Bronchial epithelial cell (primary cell): ENCODE results near the gene SLC47A2. TPM values are rescaled to one million over a fixed set of nuclear protein-coding genes. Genes with fewer than 3 reads are reported as not detected.

Source experiments
- DNase-seq: peaks from one replicate; pipeline ENCODE4 v3.0.0-alpha.2; 2010; ENCODE audit warnings: low read depth
- FAIRE-seq: peaks from 2 replicates; lab custom pipeline; 2011; peaks lifted over from hg19 to GRCh38; lab: Jason Lieb, UNC
- H3K27me3 ChIP-seq: 2 replicates; pipeline ENCODE4 v1.5.1; 2011; ENCODE audit warnings: low read length; ENCODE audit not compliant: control insufficient read depth, insufficient read depth
- H3K36me3 ChIP-seq: 2 replicates; pipeline ENCODE4 v1.5.1; 2011; ENCODE audit warnings: low read length; ENCODE audit not compliant: control insufficient read depth, insufficient read depth
- H3K4me3 ChIP-seq: 2 replicates; pipeline ENCODE4 v1.5.1; 2011; ENCODE audit warnings: mild to moderate bottlenecking, low read depth, low read length, control low read depth
- CTCF ChIP-seq: IDR thresholded peaks from 2 replicates; pipeline ENCODE4 v1.5.1; 2011; ENCODE audit warnings: mild to moderate bottlenecking, moderate library complexity, low read length, control low read depth, inconsistent platforms; ENCODE audit not compliant: insufficient read depth, severe bottlenecking
- total RNA-seq: library from RNA; depleted of rRNA; stranded (reverse); fragments of >200 nt; gene quantifications from 2 replicates; pipeline ENCODE4 v1.2.1, GENCODE V29; 2014

SLC47A2 gene
- total RNA-seq, 1 donor from 2014 or later, result 0.79 TPM

- no peak overlapping the region for H3K4me3 ChIP-seq
- DNase-seq (no peak), FAIRE-seq (peak; percentile 28)
- no peaks in the 10 kb centered on the region for H3K27me3 ChIP-seq
- no peaks in the 10 kb centered on the region for H3K36me3 ChIP-seq
- no peak for TF ChIP-seq CTCF
These were observed 32.4 kb upstream of the SLC47A2 start for GRCh38 chr17:19748807-19749193.

- FAIRE-seq (peak; percentile 86), DNase-seq (peak; percentile 67)
- Histone ChIP-seq H3K27me3 (no peaks in the 10 kb centered on the region), H3K4me3 (peak within 1 kb of the TSS; percentile 33), H3K36me3 (peaks cover 3% of the 10 kb centered on the region)
- no peak for TF ChIP-seq CTCF
These were observed 31.7 kb upstream of the SLC47A2 start, which contains the start of gene ALDH3A1 for GRCh38 chr17:19747829-19748806. Gene ALDH3A1, minus strand, starts transcription at chr17:19748298. Its CDS starts 3,169 bp downstream, at chr17:19745129.

GRCh38 chr17:19747159-19747719, 30.9 kb upstream of the SLC47A2 start:
- no peak for DNase-seq
- no peaks in the 10 kb centered on the region for H3K27me3 ChIP-seq
- no peak for TF ChIP-seq CTCF
- H3K36me3 ChIP-seq, result peaks cover 11% of the 10 kb centered on the region
- H3K4me3 ChIP-seq, result peak overlapping the region; percentile 33
- FAIRE-seq, result no peak

- peaks cover 18% of the 10 kb centered on the region for H3K36me3 ChIP-seq
- no peaks in the 10 kb centered on the region for H3K27me3 ChIP-seq
- DNase-seq (no peak), FAIRE-seq (no peak)
- H3K4me3 ChIP-seq, result no peak overlapping the region
- no peak for TF ChIP-seq CTCF
These were observed 30.1 kb upstream of the SLC47A2 start for GRCh38 chr17:19746517-19746916.

GRCh38 chr17:19744922-19745757, 28.8 kb upstream of the SLC47A2 start:
- FAIRE-seq, result no peak
- peak; percentile 69 for DNase-seq
- TF ChIP-seq CTCF, result peak; percentile 97
- peaks cover 27% of the 10 kb centered on the region for H3K36me3 ChIP-seq
- peak overlapping the region; percentile 5 for H3K4me3 ChIP-seq
- H3K27me3 ChIP-seq, result no peaks in the 10 kb centered on the region
